RPMI7951 (cell line): ENCODE data around the gene ZNF213. TPM values are rescaled to one million over a fixed set of nuclear protein-coding genes. Genes with fewer than 3 reads are reported as not detected.
"Not testable (repeated sequence)": the region's sequence is repeated elsewhere in the genome, so short reads cannot be mapped to it uniquely, and the experiment has no call there.

Source experiments
- DNase-seq: peaks from one replicate; pipeline ENCODE4 v3.0.0-alpha.2; 2012; ENCODE audit warnings: low read depth
- total RNA-seq: library from RNA; depleted of rRNA; stranded (reverse); fragments of >200 nt; shearing (Covaris generic); gene quantifications from 2 replicates; pipeline ENCODE4 v1.2.3, GENCODE V29; 2014

Gene ZNF213
- total RNA-seq, 1 experiment from 2014 or later, result 2.0 TPM

- no peak for DNase-seq
Measured at GRCh38 chr16:3148256-3149192, 13.7 kb downstream of the ZNF213 start.

- DNase-seq, result no peak
Measured at GRCh38 chr16:3149193-3149530, 14.3 kb downstream of the ZNF213 start.

- DNase-seq, result peak; percentile 62
Measured at GRCh38 chr16:3149630-3150345, 15.0 kb downstream of the ZNF213 start.

GRCh38 chr16:3150346-3151218 is 15.8 kb downstream of the ZNF213 start:
- DNase-seq, result peak; percentile 91

- DNase-seq, result no peak
Measured at GRCh38 chr16:3152027-3152276, 17.1 kb downstream of the ZNF213 start.

GRCh38 chr16:3152277-3152990 is 17.6 kb downstream of the ZNF213 start:
- peak; percentile 88 for DNase-seq

- DNase-seq, result no peak
Measured at GRCh38 chr16:3152991-3153368, 18.2 kb downstream of the ZNF213 start.

GRCh38 chr16:3155181-3155580 is 20.4 kb downstream of the ZNF213 start:
- DNase-seq, result no peak

- DNase-seq, result no peak
Measured at GRCh38 chr16:3155972-3156371, 21.1 kb downstream of the ZNF213 start.

GRCh38 chr16:3157229-3158025 is 22.6 kb downstream of the ZNF213 start:
- peak; percentile 87 for DNase-seq

- DNase-seq, result peak; percentile 42
Measured at GRCh38 chr16:3158026-3158509, 23.2 kb downstream of the ZNF213 start.

GRCh38 chr16:3158510-3159314 is 23.9 kb downstream of the ZNF213 start:
- peak; percentile 85 for DNase-seq

- DNase-seq, result no peak
Measured at GRCh38 chr16:3161235-3162018, 26.6 kb downstream of the ZNF213 start.

GRCh38 chr16:3164121-3164991 is 29.5 kb downstream of the ZNF213 start:
- DNase-seq, result no peak

GRCh38 chr16:3165111-3165822 is 30.4 kb downstream of the ZNF213 start:
- no peak for DNase-seq

GRCh38 chr16:3166505-3166886 is 31.7 kb downstream of the ZNF213 start:
- no peak for DNase-seq

- not testable (repeated sequence) for DNase-seq
Measured at GRCh38 chr16:3168729-3169128, 33.9 kb downstream of the ZNF213 start.
